Prostate gland (tissue), 2 donors: ENCODE results near the gene ADD2. TPM values are rescaled to one million over a fixed set of nuclear protein-coding genes. Genes with fewer than 3 reads are reported as not detected.

Source experiments
- DNase-seq: peaks from one replicate; pipeline ENCODE4 v3.0.0-alpha.2; 2019; ENCODE audit warnings: low spot score
- H3K27ac ChIP-seq, 2 donors: fragments of 200-600 bp; sonication (generic); 2 replicates each; pipeline ENCODE4 v1.5.1; 2017 to 2019
- H3K27me3 ChIP-seq: fragments of 200-600 bp; sonication (generic); replicated peaks from 2 replicates; pipeline ENCODE4 v1.5.1; 2019; ENCODE audit not compliant: insufficient read depth
- H3K36me3 ChIP-seq, 2 donors: fragments of 200-600 bp; sonication (generic); 1 replicate in 1 of 2; 2 replicates in 1 of 2; pipeline versions ENCODE4 v1.5.1 to v1.8.1; 2017 to 2019
- H3K4me1 ChIP-seq: fragments of 200-600 bp; sonication (generic); replicated peaks from 2 replicates; pipeline ENCODE4 v1.5.1; 2019
- H3K4me3 ChIP-seq, 2 donors: fragments of 200-600 bp; sonication (generic); 2 replicates each; pipeline ENCODE4 v1.5.1; 2017 to 2019
- H3K9me3 ChIP-seq: fragments of 200-600 bp; sonication (generic); 2 replicates; pipeline ENCODE4 v1.5.1; 2017
- CTCF ChIP-seq, 4 experiments: fragments of 200-600 bp in 2 of 4; fragments of 450-650 bp in 2 of 4; sonication (generic) in 2 of 4; IDR thresholded peaks; 1 replicate in 3 of 4; 2 replicates in 1 of 4; pipeline ENCODE4 v1.5.1; 2016 to 2019; ENCODE audit warnings: antibody characterized with exemption in 4 of 4, mild to moderate bottlenecking in 2 of 4, moderate library complexity in 2 of 4
- POLR2A ChIP-seq: fragments of 450-650 bp; IDR thresholded peaks from one replicate; pipeline ENCODE4 v1.6.1; 2016; ENCODE audit warnings: antibody characterized with exemption, mild to moderate bottlenecking
- POLR2AphosphoS5 ChIP-seq: sonication (generic); formaldehyde crosslinking; IDR thresholded peaks from one replicate; pipeline ENCODE4 v1.6.1; 2017; ENCODE audit warnings: antibody characterized with exemption
- WGBS: methylation state at CpG from one replicate; pipeline ENCODE4 v1.1.5; 2018; 5-methylcytosine and 5-hydroxymethylcytosine counted together
- intact Hi-C: fragments of 100-400 bp; cut with DNase I; formaldehyde crosslinking; loops from one replicate; pipeline ENCODE4 v1.14.2; 2022
- total RNA-seq, 2 donors: library from RNA; depleted of rRNA; stranded (reverse); fragments of >200 nt; gene quantifications; one replicate each; pipeline ENCODE4 v1.1.0, GENCODE V29; 2016

The ADD2 gene
- 1 to 10 TPM in 1 of 2 donors, under 1 TPM in 1; 0.32 to 3.1 TPM for total RNA-seq

GRCh38 chr2:70767699-70768589 lies at the start of gene ADD2:
ADD2 (minus strand) TSS chr2:70768200; CDS start chr2:70706408, 61,792 bp downstream.
- peaks cover 20% of the 10 kb centered on the region for H3K27me3 ChIP-seq

GRCh38 chr2:70817284-70817954 lies 49.4 kb upstream of the ADD2 start:
- no peak overlapping the region for H3K27ac ChIP-seq
- no peaks in the 10 kb centered on the region for H3K4me1 ChIP-seq
- no peaks in the 10 kb centered on the region for H3K27me3 ChIP-seq
- no peak for DNase-seq
- intact Hi-C loops, result no loop called here
- TF ChIP-seq POLR2A (no peak), CTCF (IDR thresholded peaks at IDR 0.05) (no peak), POLR2AphosphoS5 (no peak)
- WGBS, result 75% methylated on average over 3 of the region's 3 CpGs
- H3K4me3 ChIP-seq, result no peak overlapping the region
- H3K36me3 ChIP-seq, result no peaks in the 10 kb centered on the region
- no peaks in the 10 kb centered on the region for H3K9me3 ChIP-seq

More at GRCh38 chr2:70767699-70768589, at the start of gene ADD2:
- Histone ChIP-seq H3K27ac (no peak within 1 kb of the TSS), H3K4me3 (peak within 1 kb of the TSS; percentile 10 to 12), H3K9me3 (no peaks in the 10 kb centered on the region), H3K36me3 (no peaks in the 10 kb centered on the region), H3K4me1 (peaks cover 5% of the 10 kb centered on the region)
- intact Hi-C loops, result no loop called here
- WGBS, result 1% methylated on average over 51 of the region's 74 CpGs
- TF ChIP-seq POLR2AphosphoS5 (no peak), CTCF (IDR thresholded peaks at IDR 0.05) (no peak), POLR2A (no peak)
- DNase-seq, result no peak

GRCh38 chr2:70816726-70817125 lies 48.7 kb upstream of the ADD2 start:
- TF ChIP-seq POLR2AphosphoS5, result no peak
- no peak for TF ChIP-seq POLR2A
- Histone ChIP-seq H3K4me1 (no peaks in the 10 kb centered on the region), H3K27me3 (no peaks in the 10 kb centered on the region), H3K9me3 (no peaks in the 10 kb centered on the region), H3K4me3 (no peak overlapping the region), H3K27ac (no peak overlapping the region), H3K36me3 (no peaks in the 10 kb centered on the region)
- intact Hi-C loops, result no loop called here
- no peak for DNase-seq
- WGBS, result 60% methylated on average over 5 of the region's 5 CpGs

- no peak for TF ChIP-seq POLR2A
- TF ChIP-seq POLR2AphosphoS5, result no peak
- TF ChIP-seq CTCF (IDR thresholded peaks at IDR 0.05), result no peak
- Histone ChIP-seq H3K27ac (no peak overlapping the region), H3K9me3 (no peaks in the 10 kb centered on the region), H3K27me3 (no peaks in the 10 kb centered on the region), H3K4me1 (no peaks in the 10 kb centered on the region), H3K36me3 (no peaks in the 10 kb centered on the region), H3K4me3 (no peak overlapping the region)
- WGBS, result 88% methylated on average over 12 of the region's 12 CpGs
- intact Hi-C loops, result no loop called here
- no peak for DNase-seq
Observed at GRCh38 chr2:70808983-70809958, 41.3 kb upstream of the ADD2 start.

- Histone ChIP-seq H3K36me3 (no peaks in the 10 kb centered on the region), H3K4me1 (no peaks in the 10 kb centered on the region), H3K9me3 (no peaks in the 10 kb centered on the region), H3K4me3 (no peak overlapping the region), H3K27me3 (no peaks in the 10 kb centered on the region), H3K27ac (no peak overlapping the region)
- TF ChIP-seq POLR2AphosphoS5 (no peak), CTCF (IDR thresholded peaks at IDR 0.05) (no peak), POLR2A (no peak)
- DNase-seq, result no peak
- 86% methylated on average over 4 of the region's 4 CpGs for WGBS
- intact Hi-C loops, result no loop called here
Observed at GRCh38 chr2:70807828-70808118, 39.8 kb upstream of the ADD2 start.
